Mammary epithelial cell (primary cell): ENCODE data around the gene IRF2BP1.

Experiments used
- EZH2 ChIP-seq: IDR thresholded peaks from 2 replicates; pipeline ENCODE4 v1.6.1; 2012; ENCODE audit warnings: low read length, inconsistent platforms, borderline replicate concordance
- TF ChIP-seq, protein P1 (sequence below), 2 donors: IDR thresholded peaks in 1 of 2; conservative IDR thresholded peaks in 1 of 2; 2 replicates each; pipeline ENCODE4 v1.5.1; 2011 to 2012; ENCODE audit warnings: inconsistent platforms in 2 of 2, low read length in 2 of 2, mild to moderate bottlenecking in 2 of 2, control low read depth in 1 of 2, low read depth in 1 of 2; ENCODE audit not compliant: insufficient read depth in 1 of 2; ENCODE audit errors: extremely low read depth in 1 of 2

GRCh38 chr19:45854167-45854778, 31.7 kb downstream of the IRF2BP1 start:
- TF ChIP-seq, protein P1, sequence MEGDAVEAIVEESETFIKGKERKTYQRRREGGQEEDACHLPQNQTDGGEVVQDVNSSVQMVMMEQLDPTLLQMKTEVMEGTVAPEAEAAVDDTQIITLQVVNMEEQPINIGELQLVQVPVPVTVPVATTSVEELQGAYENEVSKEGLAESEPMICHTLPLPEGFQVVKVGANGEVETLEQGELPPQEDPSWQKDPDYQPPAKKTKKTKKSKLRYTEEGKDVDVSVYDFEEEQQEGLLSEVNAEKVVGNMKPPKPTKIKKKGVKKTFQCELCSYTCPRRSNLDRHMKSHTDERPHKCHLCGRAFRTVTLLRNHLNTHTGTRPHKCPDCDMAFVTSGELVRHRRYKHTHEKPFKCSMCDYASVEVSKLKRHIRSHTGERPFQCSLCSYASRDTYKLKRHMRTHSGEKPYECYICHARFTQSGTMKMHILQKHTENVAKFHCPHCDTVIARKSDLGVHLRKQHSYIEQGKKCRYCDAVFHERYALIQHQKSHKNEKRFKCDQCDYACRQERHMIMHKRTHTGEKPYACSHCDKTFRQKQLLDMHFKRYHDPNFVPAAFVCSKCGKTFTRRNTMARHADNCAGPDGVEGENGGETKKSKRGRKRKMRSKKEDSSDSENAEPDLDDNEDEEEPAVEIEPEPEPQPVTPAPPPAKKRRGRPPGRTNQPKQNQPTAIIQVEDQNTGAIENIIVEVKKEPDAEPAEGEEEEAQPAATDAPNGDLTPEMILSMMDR (conservative IDR thresholded peaks at IDR 0.05 in 1 of 2, IDR thresholded peaks at IDR 0.05 in 1 of 2; ENCODE audit: extremely low read depth in 1 of 2, insufficient read depth in 1 of 2, low read depth in 1 of 2, low read length in 2 of 2): no peak
- no peak for TF ChIP-seq EZH2
